ENCODE results near the gene IPO9.

DNA sequence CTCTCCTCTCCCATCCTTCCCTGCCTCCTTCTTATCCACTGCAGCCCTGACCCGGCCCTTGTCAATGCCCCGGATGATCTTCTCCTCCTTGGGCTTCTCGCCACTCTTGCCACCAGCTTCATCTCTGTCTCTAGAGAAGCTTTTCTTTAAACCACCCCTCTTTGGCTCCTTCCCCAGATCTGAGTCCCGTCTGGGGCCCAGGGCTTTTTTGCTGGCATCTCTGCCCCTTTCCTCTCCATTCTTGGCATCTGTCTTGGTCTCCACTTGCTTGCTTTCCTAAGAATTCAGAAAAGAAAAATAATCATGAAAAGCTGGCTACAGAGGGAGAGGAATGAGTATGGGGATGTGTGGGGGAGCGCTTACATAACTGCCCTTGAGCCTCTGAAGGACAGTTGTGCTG lies 71.5 kb downstream of the IPO9 start:
- TF ChIP-seq POLR2AphosphoS5 (IDR thresholded peaks at IDR 0.05) (no peak), POLR2A (IDR thresholded peaks at IDR 0.05) (no peak)
- TF ChIP-seq, protein P1, sequence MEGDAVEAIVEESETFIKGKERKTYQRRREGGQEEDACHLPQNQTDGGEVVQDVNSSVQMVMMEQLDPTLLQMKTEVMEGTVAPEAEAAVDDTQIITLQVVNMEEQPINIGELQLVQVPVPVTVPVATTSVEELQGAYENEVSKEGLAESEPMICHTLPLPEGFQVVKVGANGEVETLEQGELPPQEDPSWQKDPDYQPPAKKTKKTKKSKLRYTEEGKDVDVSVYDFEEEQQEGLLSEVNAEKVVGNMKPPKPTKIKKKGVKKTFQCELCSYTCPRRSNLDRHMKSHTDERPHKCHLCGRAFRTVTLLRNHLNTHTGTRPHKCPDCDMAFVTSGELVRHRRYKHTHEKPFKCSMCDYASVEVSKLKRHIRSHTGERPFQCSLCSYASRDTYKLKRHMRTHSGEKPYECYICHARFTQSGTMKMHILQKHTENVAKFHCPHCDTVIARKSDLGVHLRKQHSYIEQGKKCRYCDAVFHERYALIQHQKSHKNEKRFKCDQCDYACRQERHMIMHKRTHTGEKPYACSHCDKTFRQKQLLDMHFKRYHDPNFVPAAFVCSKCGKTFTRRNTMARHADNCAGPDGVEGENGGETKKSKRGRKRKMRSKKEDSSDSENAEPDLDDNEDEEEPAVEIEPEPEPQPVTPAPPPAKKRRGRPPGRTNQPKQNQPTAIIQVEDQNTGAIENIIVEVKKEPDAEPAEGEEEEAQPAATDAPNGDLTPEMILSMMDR (IDR thresholded peaks at IDR 0.05): no peak
